BLaER1 treated with 17β-estradiol and CSF1 and Interleukin-3, amounts not matched to agents 10 nM and 100 nM (cell line): ENCODE results near the gene NBPF3.
"Not testable (repeated sequence)": the region's sequence is repeated elsewhere in the genome, so short reads cannot be mapped to it uniquely, and the experiment has no call there.

Experiments
- H3K27ac ChIP-seq, 11 experiments: shearing (Covaris generic); formaldehyde crosslinking; 2 replicates each; pipeline ENCODE4 v1.8.1; 2022
- H3K27me3 ChIP-seq, 11 experiments: shearing (Covaris generic); formaldehyde crosslinking; 2 replicates each; pipeline ENCODE4 v1.8.1; 2022
- H3K36me3 ChIP-seq, 11 experiments: shearing (Covaris generic); formaldehyde crosslinking; 2 replicates each; pipeline ENCODE4 v1.8.1; 2022
- H3K4me1 ChIP-seq, 10 experiments: shearing (Covaris generic); formaldehyde crosslinking; 2 replicates each; pipeline ENCODE4 v1.8.1; 2022
- H3K4me2 ChIP-seq, 11 experiments: shearing (Covaris generic); formaldehyde crosslinking; 2 replicates each; pipeline ENCODE4 v1.8.1; 2022
- H3K4me3 ChIP-seq, 10 experiments: shearing (Covaris generic); formaldehyde crosslinking; 2 replicates each; pipeline ENCODE4 v1.8.1; 2022
- H3K9ac ChIP-seq, 11 experiments: shearing (Covaris generic); formaldehyde crosslinking; 2 replicates each; pipeline ENCODE4 v1.8.1; 2022
- H3K9me3 ChIP-seq, 11 experiments: shearing (Covaris generic); formaldehyde crosslinking; replicated peaks in 1 of 11; 2 replicates each; pipeline ENCODE4 v1.8.1; 2022
- H4K20me1 ChIP-seq, 11 experiments: shearing (Covaris generic); formaldehyde crosslinking; 2 replicates each; pipeline ENCODE4 v1.8.1; 2022
- Cebpa-rat ChIP-seq, 11 experiments: shearing (Covaris generic); IDR thresholded peaks; 2 replicates each; pipeline ENCODE4 v1.8.1; 2022

NBPF3 gene

GRCh38 chr1:21428481-21429073 is 11.4 kb upstream of the NBPF3 start:
- not testable (repeated sequence) for H3K27me3 ChIP-seq, H3K9ac ChIP-seq, H3K27ac ChIP-seq, H3K4me1 ChIP-seq, H3K4me2 ChIP-seq, H4K20me1 ChIP-seq, H3K36me3 ChIP-seq, H3K4me3 ChIP-seq, H3K9me3 ChIP-seq

DNA sequence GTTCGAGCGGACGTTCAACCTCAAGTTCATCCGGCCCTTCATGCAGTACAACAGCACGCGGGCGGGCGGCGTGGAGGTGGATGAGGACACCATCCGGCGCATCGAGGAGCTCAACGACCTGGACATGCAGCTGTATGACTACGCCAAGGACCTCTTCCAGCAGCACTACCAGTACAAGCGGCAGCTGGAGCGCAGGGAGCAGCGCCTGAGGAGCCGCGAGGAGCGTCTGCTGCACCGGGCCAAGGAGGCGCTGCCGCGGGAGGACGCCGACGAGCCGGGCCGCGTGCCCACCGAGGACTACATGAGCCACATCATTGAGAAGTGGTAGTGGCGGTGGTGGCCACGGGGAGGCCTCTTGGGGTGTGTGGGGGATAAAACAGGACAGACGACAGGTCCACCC is 10.7 kb upstream of the NBPF3 start:
- not testable (repeated sequence) for H3K27me3 ChIP-seq, H3K36me3 ChIP-seq, H3K9ac ChIP-seq, H3K4me2 ChIP-seq, H3K4me1 ChIP-seq, H4K20me1 ChIP-seq, H3K27ac ChIP-seq, H3K4me3 ChIP-seq, H3K9me3 ChIP-seq

DNA sequence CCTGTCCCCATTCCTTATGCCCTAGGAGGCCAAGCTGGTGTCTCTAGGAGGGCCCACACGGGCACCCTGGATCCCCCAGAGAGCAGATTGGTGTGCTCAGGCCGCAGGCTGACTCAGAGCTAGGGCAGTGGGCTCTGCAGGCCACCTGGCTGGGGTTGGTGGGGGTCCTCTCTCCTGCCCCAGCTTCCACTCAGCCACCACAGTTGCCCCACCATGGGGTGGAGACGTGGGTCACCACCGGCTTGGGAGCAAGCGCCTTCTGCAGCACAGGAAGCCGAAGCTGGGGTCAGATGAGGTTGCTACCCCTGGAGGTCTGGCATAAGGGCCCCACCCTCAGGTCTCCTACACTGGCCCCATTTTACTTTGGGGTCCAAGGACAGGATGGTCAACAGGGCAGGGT is 9.1 kb upstream of the NBPF3 start:
- H3K36me3 ChIP-seq, H3K9ac ChIP-seq, H3K27ac ChIP-seq: not testable (repeated sequence)

GRCh38 chr1:21434394-21434793 is 5.5 kb upstream of the NBPF3 start:
- H3K9ac ChIP-seq: no peak overlapping the region
- H3K36me3 ChIP-seq: no peaks in the 10 kb centered on the region
- TF ChIP-seq Cebpa-rat (IDR thresholded peaks at IDR 0.05): no peak
- no peak overlapping the region for H3K4me3 ChIP-seq
- H3K4me2 ChIP-seq: peak overlapping the region in 2 of 11 experiments; percentile 1 to 28; a peak in 3 of 22 replicates
- no peaks in the 10 kb centered on the region for H3K9me3 ChIP-seq
- H3K27me3 ChIP-seq: peaks cover 7 to 23% (median 15%) of the 10 kb centered on the region in 11 experiments
- H3K27ac ChIP-seq: no peak overlapping the region
- no peaks in the 10 kb centered on the region for H4K20me1 ChIP-seq
- H3K4me1 ChIP-seq: peaks cover 0 to 8% (median 0%) of the 10 kb centered on the region in 10 experiments; a peak in 7 of 20 replicates

More for the DNA sequence above, 9.1 kb upstream of the NBPF3 start:
- H4K20me1 ChIP-seq, H3K4me1 ChIP-seq, H3K4me3 ChIP-seq, H3K4me2 ChIP-seq, H3K9me3 ChIP-seq, H3K27me3 ChIP-seq: not testable (repeated sequence)

- Histone ChIP-seq H4K20me1 (0 out of 22 replicates have a peak, but pooled peaks cover 0 to 2% (median 0%) of the 10 kb centered on the region in 11 experiments), H3K4me3 (no peak overlapping the region), H3K9me3 (peaks cover 0 to 5% (median 0%) of the 10 kb centered on the region in 11 experiments; a peak in 1 of 22 replicates), H3K9ac (no peak overlapping the region), H3K27ac (no peak overlapping the region), H3K27me3 (peaks cover 21 to 38% (median 30%) of the 10 kb centered on the region in 11 experiments), H3K4me1 (peaks cover 0 to 11% (median 3%) of the 10 kb centered on the region in 10 experiments; a peak in 10 of 20 replicates), H3K4me2 (no peak overlapping the region), H3K36me3 (no peaks in the 10 kb centered on the region)
- TF ChIP-seq Cebpa-rat (IDR thresholded peaks at IDR 0.05): no peak
These were observed 4.1 kb upstream of the NBPF3 start for GRCh38 chr1:21435646-21436487.

GRCh38 chr1:21436488-21437340 is 3.2 kb upstream of the NBPF3 start:
- H3K27ac ChIP-seq: no peak overlapping the region
- no peak overlapping the region for H3K4me2 ChIP-seq
- peaks cover 0 to 8% (median 0%) of the 10 kb centered on the region in 11 experiments; a peak in 1 of 22 replicates for H4K20me1 ChIP-seq
- no peak overlapping the region for H3K9ac ChIP-seq
- TF ChIP-seq Cebpa-rat (IDR thresholded peaks at IDR 0.05): no peak
- peaks cover 0 to 17% (median 7%) of the 10 kb centered on the region in 10 experiments; a peak in 10 of 20 replicates for H3K4me1 ChIP-seq
- H3K36me3 ChIP-seq: no peaks in the 10 kb centered on the region
- H3K9me3 ChIP-seq: peaks cover 0 to 5% (median 0%) of the 10 kb centered on the region in 11 experiments; a peak in 1 of 22 replicates
- peaks cover 27 to 46% (median 38%) of the 10 kb centered on the region in 11 experiments for H3K27me3 ChIP-seq
- H3K4me3 ChIP-seq: no peak overlapping the region

DNA sequence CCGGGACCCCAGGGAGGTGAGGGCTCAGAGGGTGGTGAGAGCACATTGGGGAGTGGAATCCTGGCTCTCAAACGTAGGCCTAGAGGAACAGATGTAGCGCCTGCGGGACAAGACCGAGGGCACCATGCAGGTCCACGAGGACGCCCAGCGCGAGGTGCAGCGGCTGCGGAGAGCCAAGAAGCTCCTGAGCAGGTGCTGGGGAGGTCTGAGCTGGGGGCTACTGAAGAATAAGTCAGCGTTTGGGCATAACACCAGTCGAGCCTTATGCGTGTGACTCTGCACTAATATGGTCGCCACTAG is 2.6 kb upstream of the NBPF3 start:
- Histone ChIP-seq H3K27ac (no peak overlapping the region), H3K27me3 (peaks cover 27 to 52% (median 40%) of the 10 kb centered on the region in 11 experiments), H3K4me1 (peaks cover 0 to 17% (median 7%) of the 10 kb centered on the region in 10 experiments; a peak in 10 of 20 replicates), H4K20me1 (peaks cover 0 to 8% (median 0%) of the 10 kb centered on the region in 11 experiments; a peak in 1 of 22 replicates), H3K4me3 (no peak overlapping the region), H3K4me2 (no peak overlapping the region), H3K9ac (no peak overlapping the region), H3K36me3 (no peaks in the 10 kb centered on the region), H3K9me3 (peaks cover 0 to 5% (median 0%) of the 10 kb centered on the region in 11 experiments; a peak in 1 of 22 replicates)
- no peak for TF ChIP-seq Cebpa-rat (IDR thresholded peaks at IDR 0.05)

- H3K4me2 ChIP-seq, H3K9me3 ChIP-seq, H3K27ac ChIP-seq, H4K20me1 ChIP-seq, H3K36me3 ChIP-seq, H3K9ac ChIP-seq, H3K4me3 ChIP-seq: not testable (repeated sequence)
- H3K27me3 ChIP-seq: peaks cover 27 to 58% (median 40%) of the 10 kb centered on the region in 11 experiments
- peaks cover 0 to 17% (median 7%) of the 10 kb centered on the region in 10 experiments; a peak in 10 of 20 replicates for H3K4me1 ChIP-seq
These were observed 1.2 kb upstream of the NBPF3 start for GRCh38 chr1:21438646-21439312.
